K562 (cell line): ENCODE results near the gene NABP1. TPM values are rescaled to one million over a fixed set of nuclear protein-coding genes. Genes with fewer than 3 reads are reported as not detected.

Experiments used
- ATAC-seq: fragments of 200-7000 bp; cut with Tn5 transposase; 3 replicates; pipeline ENCODE4 v1.9.1; 2020; ENCODE audit warnings: moderate library complexity
- BruUV-seq: library from RNA; stranded (reverse); fragments of 400-500 nt; replicated peaks from 2 replicates; lab custom pipeline; 2021; lab: Mats Ljungman, UMichigan
- CTCF ChIA-PET: fragments of 300-600 bp; formaldehyde crosslinking; extraction: SDS; loops from one replicate; lab custom pipeline; 2021; ENCODE audit warnings: low intra/inter-chr PET ratio; lab: Yijun Ruan, JAX
- POLR2A ChIA-PET: fragments of 300-600, 350-650 bp; sonication (Branson Sonifier 250); formaldehyde crosslinking; extraction: SDS; loops from one replicate; lab custom pipeline; 2021; ENCODE audit warnings: antibody characterized with exemption, inconsistent platforms; lab: Yijun Ruan, JAX
- DNase-seq, 4 experiments: peaks; one replicate each; pipeline versions ENCODE4 v3.0.0 to v3.0.0-alpha.2; 2011 to 2018; ENCODE audit warnings: low spot score in 3 of 4, mixed read lengths in 3 of 4; ENCODE audit errors: extremely low read depth in 1 of 4
- FAIRE-seq: peaks from 2 replicates; lab custom pipeline; 2011; peaks lifted over from hg19 to GRCh38; lab: Jason Lieb, UNC
- H2AFZ ChIP-seq: 2 replicates; pipeline ENCODE4 v1.6.0; 2011; ENCODE audit warnings: low read depth, low read length, control low read depth, inconsistent platforms
- H3K27ac ChIP-seq: fragments of 200-600 bp; 3 replicates; pipeline ENCODE4 v1.8.0; 2011; ENCODE audit warnings: low read depth, mild to moderate bottlenecking, control low read depth, inconsistent platforms, low read length, moderate library complexity, mixed read lengths; ENCODE audit errors: extremely low read depth
- H3K27me3 ChIP-seq, 2 experiments: fragments of 300-600 bp in 1 of 2; 2 replicates in 1 of 2; 3 replicates in 1 of 2; pipeline versions ENCODE4 v1.6.0 to v1.8.0; 2011; ENCODE audit warnings: inconsistent platforms in 2 of 2, low read length in 2 of 2, mild to moderate bottlenecking in 1 of 2, mixed read lengths in 1 of 2, moderate library complexity in 1 of 2; ENCODE audit not compliant: control insufficient read depth in 2 of 2, insufficient read depth in 2 of 2
- H3K36me3 ChIP-seq: fragments of 300-600 bp; 3 replicates; pipeline ENCODE4 v1.8.0; 2011; ENCODE audit warnings: mild to moderate bottlenecking, low read length, inconsistent platforms; ENCODE audit not compliant: control insufficient read depth, insufficient read depth
- H3K4me1 ChIP-seq, 2 experiments: fragments of 200-600 bp in 1 of 2; replicated peaks in 1 of 2; 2 replicates in 1 of 2; 3 replicates in 1 of 2; pipeline versions ENCODE4 v1.5.1 to v1.8.0; 2011; ENCODE audit warnings: inconsistent platforms in 2 of 2, low read length in 2 of 2, mild to moderate bottlenecking in 1 of 2, mixed read lengths in 1 of 2, moderate library complexity in 1 of 2; ENCODE audit not compliant: control insufficient read depth in 2 of 2, insufficient read depth in 2 of 2
- H3K4me2 ChIP-seq: 2 replicates; pipeline ENCODE4 v1.6.1; 2011; ENCODE audit warnings: low read length, control low read depth, inconsistent platforms, mixed read lengths; ENCODE audit not compliant: insufficient read depth
- H3K4me3 ChIP-seq: fragments of 200-600 bp; sonication (generic), shearing (Covaris generic); 2 replicates; pipeline ENCODE4 v1.5.1; 2016; ENCODE audit warnings: control low read depth, inconsistent platforms
- H3K79me2 ChIP-seq: fragments of 200-600 bp; 3 replicates; pipeline ENCODE4 v1.8.0; 2011; ENCODE audit warnings: low read length, inconsistent platforms; ENCODE audit not compliant: control insufficient read depth, insufficient read depth
- H3K9ac ChIP-seq, 2 experiments: 2 replicates each; pipeline versions ENCODE4 v1.6.0 to v1.6.1; 2011; ENCODE audit warnings: low read depth in 2 of 2, low read length in 2 of 2, control low read depth in 1 of 2, inconsistent platforms in 1 of 2, mild to moderate bottlenecking in 1 of 2, mixed read lengths in 1 of 2; ENCODE audit not compliant: insufficient read depth in 1 of 2
- H3K9me1 ChIP-seq: one replicate; pipeline ENCODE4 v1.6.0; 2011; ENCODE audit warnings: inconsistent platforms, mild to moderate bottlenecking, low read length, moderate library complexity; ENCODE audit not compliant: control insufficient read depth, insufficient read depth
- H3K9me3 ChIP-seq: replicated peaks from 2 replicates; pipeline ENCODE4 v1.5.1; 2011; ENCODE audit warnings: low read depth, low read length, inconsistent platforms; ENCODE audit not compliant: control insufficient read depth, insufficient read depth
- H4K20me1 ChIP-seq: replicated peaks from 2 replicates; pipeline ENCODE4 v1.6.1; 2011; ENCODE audit warnings: low read length, inconsistent platforms, mixed read lengths; ENCODE audit not compliant: control insufficient read depth, insufficient read depth
- ATF1 ChIP-seq, 2 experiments: fragments of 450-650 bp in 1 of 2; IDR thresholded peaks; 2 replicates each; pipeline ENCODE4 v1.6.1; 2016; ENCODE audit warnings: missing compliant biosample characterization in 1 of 2, missing genetic modification characterization in 1 of 2
- BDP1 ChIP-seq: IDR thresholded peaks from 3 replicates; pipeline ENCODE4 v1.6.1; 2011; ENCODE audit not compliant: insufficient read length, insufficient read depth
- BRF2 ChIP-seq: IDR thresholded peaks from 3 replicates; pipeline ENCODE4 v1.6.1; 2011; ENCODE audit warnings: borderline replicate concordance, mild to moderate bottlenecking; ENCODE audit not compliant: insufficient read length, insufficient read depth
- CBFB ChIP-seq: sonication (generic); formaldehyde crosslinking; IDR thresholded peaks from 2 replicates; pipeline ENCODE4 v1.4.0; 2020; ENCODE audit warnings: mild to moderate bottlenecking, missing genetic modification reagents
- CXXC5 ChIP-seq: fragments of 250-450 bp; sonication (Bioruptor Pico); IDR thresholded peaks from 2 replicates; pipeline ENCODE4 v1.8.0; 2022; ENCODE audit warnings: inconsistent platforms, mild to moderate bottlenecking, moderate library complexity
- EP300 ChIP-seq: IDR thresholded peaks from 2 replicates; pipeline ENCODE4 v1.6.1; 2012; ENCODE audit warnings: low read length, improper control_type of control experiment
- FOXK2 ChIP-seq, 2 experiments: fragments of 450-650 bp; IDR thresholded peaks in 1 of 2; conservative IDR thresholded peaks in 1 of 2; 2 replicates each; pipeline ENCODE4 v1.6.1; 2016; ENCODE audit warnings: low read depth in 2 of 2, mild to moderate bottlenecking in 1 of 2
- HDAC6 ChIP-seq: IDR thresholded peaks from 2 replicates; pipeline ENCODE4 v1.6.1; 2012; ENCODE audit warnings: low read depth, mild to moderate bottlenecking, control low read depth, inconsistent platforms, low read length, moderate library complexity
- HDAC8 ChIP-seq: fragments of 450-650 bp; IDR thresholded peaks from 2 replicates; pipeline ENCODE4 v1.6.1; 2016; ENCODE audit warnings: mild to moderate bottlenecking, missing genetic modification characterization, moderate library complexity, missing compliant biosample characterization
- KAT8 ChIP-seq: fragments of 450-650 bp; IDR thresholded peaks from 2 replicates; pipeline ENCODE4 v1.6.1; 2016; ENCODE audit warnings: low read depth, mild to moderate bottlenecking
- SETDB1 ChIP-seq: IDR thresholded peaks from one replicate; pipeline ENCODE4 v1.6.1; 2012; ENCODE audit warnings: low read length, control low read depth, inconsistent platforms
- TEAD1 ChIP-seq, 2 experiments: fragments of 450-650 bp in 1 of 2; sonication (generic) in 1 of 2; formaldehyde crosslinking; IDR thresholded peaks; 2 replicates each; pipeline versions ENCODE4 v1.4.0 to v1.8.0; 2020 to 2022; ENCODE audit warnings: mild to moderate bottlenecking in 2 of 2, missing genetic modification reagents in 1 of 2
- ZC3H11A ChIP-seq: IDR thresholded peaks from 2 replicates; pipeline ENCODE4 v1.6.1; 2012; ENCODE audit warnings: low read depth, low read length, improper control_type of control experiment
- ZNF217 ChIP-seq: sonication (generic); formaldehyde crosslinking; IDR thresholded peaks from 2 replicates; pipeline ENCODE4 v1.8.0; 2022; ENCODE audit warnings: mild to moderate bottlenecking, missing genetic modification reagents
- ZNF280B ChIP-seq: fragments of 250-450 bp; sonication (Bioruptor Pico); IDR thresholded peaks from 2 replicates; pipeline ENCODE4 v1.5.1; 2021; ENCODE audit warnings: mild to moderate bottlenecking
- ZNF512 ChIP-seq: IDR thresholded peaks from 2 replicates; pipeline ENCODE4 v1.6.1; 2016; ENCODE audit warnings: missing genetic modification characterization, missing compliant biosample characterization
- WGBS: fragments of 100-300 bp; shearing (Covaris generic); methylation state at CpG from one replicate; pipeline ENCODE4 v1.1.6; 2016; ENCODE audit warnings: low coverage, mixed read lengths; ENCODE audit not compliant: insufficient coverage; ENCODE audit errors: missing lambda C conversion rate; 5-methylcytosine and 5-hydroxymethylcytosine counted together
- in situ Hi-C: fragments of 300-500 bp; cut with MboI; formaldehyde crosslinking; loops from 4 replicates; pipeline ENCODE4 v1.15.0; 2018; ENCODE audit warnings: inconsistent platforms, mixed read lengths
- intact Hi-C: fragments of 100-400 bp; cut with micrococcal nuclease; formaldehyde crosslinking; loops from 2 replicates; pipeline ENCODE4 v1.14.2; 2022
- polyA plus RNA-seq, 8 experiments: library from polyadenylated mRNA; depleted of rRNA in 4 of 8; stranded (reverse) in 5 of 8; unstranded in 3 of 8; fragments of >200 nt; fragmentation: Nextera tagmentation in 2 of 8; fragmentation: Illumina TruSeq in 1 of 8; extraction: Ambion mirVana in 2 of 8; extraction: Trizol in 1 of 8; gene quantifications; 2 replicates each; pipeline versions ENCODE4 v1.2.1 to v1.2.3, GENCODE V29; 2011 to 2014; ENCODE audit warnings: inconsistent platforms in 1 of 8, missing spikeins in 1 of 8
- total RNA-seq, 7 experiments: library from RNA; depleted of rRNA in 6 of 7; stranded (reverse); fragments of >200 nt in 6 of 7; fragmentation: Illumina TruSeq in 2 of 7; extraction: Trizol in 2 of 7; gene quantifications; 2 replicates each; pipeline versions ENCODE4 v1.2.1 to v1.2.3, GENCODE V29; 2011 to 2021; ENCODE audit warnings: low replicate concordance in 1 of 7

Gene NABP1
- total and polyA plus RNA-seq, 9 of the 15 experiments (the other 6 are each of a cell fraction or from before 2014, with no cell fraction given): 12.8 to 44.0 (median 20.2) TPM

GRCh38 chr2:191706791-191707190 is 28.9 kb downstream of the NABP1 start:
- POLR2A ChIA-PET: interaction anchor here (1.0 to 2.4 kb wide), 2 partner anchors 9 to 15 kb away, joined by 3 to 6 read pairs; no protein-coding TSS in a partner anchor
- no TSS peak for BruUV-seq
- CTCF ChIA-PET: no interaction called here
- no peaks in the 10 kb centered on the region for H3K27me3 ChIP-seq
- no peaks in the 10 kb centered on the region for H3K9me1 ChIP-seq
- H3K9ac ChIP-seq: no peak overlapping the region
- peaks cover 0 to 2% of the 10 kb centered on the region in 2 experiments; a peak in 1 of 5 replicates for H3K4me1 ChIP-seq
- no peaks in the 10 kb centered on the region for H3K79me2 ChIP-seq
- no peaks in the 10 kb centered on the region for H4K20me1 ChIP-seq
- in situ Hi-C loops (no loop called here), intact Hi-C loops (no loop called here)
- no peak overlapping the region for H3K4me3 ChIP-seq
- TF ChIP-seq SETDB1 (no peak), KAT8 (no peak), BRF2 (no peak), EP300 (no peak), ATF1 (CRISPR knock-in tag; IDR thresholded peaks at IDR 0.05) (no peak), ATF1 (tag; IDR thresholded peaks at IDR 0.05) (no peak), CBFB (CRISPR knock-in tag) (no peak), ZNF512 (no peak), CXXC5 (no peak), ZNF280B (no peak), ZNF217 (CRISPR knock-in tag) (no peak), TEAD1 (CRISPR knock-in tag; IDR thresholded peaks at IDR 0.05) (no peak), FOXK2 (conservative IDR thresholded peaks at IDR 0.05 in 1 of 2, IDR thresholded peaks at IDR 0.05 in 1 of 2; ENCODE audit: low read depth in 2 of 2) (no peak), ZC3H11A (no peak), BDP1 (no peak), HDAC6 (no peak), HDAC8 (tag) (no peak)
- no peaks in the 10 kb centered on the region for H3K36me3 ChIP-seq
- H3K27ac ChIP-seq: no peak overlapping the region
- no peaks in the 10 kb centered on the region; the same call in 1 of the 2 replicates for H3K9me3 ChIP-seq
- DNase-seq (no peak), FAIRE-seq (no peak), ATAC-seq (no peak)
- 35% methylated on average over 2 of the region's 2 CpGs for WGBS
- no peak overlapping the region for H2AFZ ChIP-seq
- no peak overlapping the region for H3K4me2 ChIP-seq
